HepG2 (cell line): ENCODE measurements around the gene TSHZ2.

ENCODE experiments used
- ATAD3A ChIP-seq: sonication (generic); formaldehyde crosslinking; IDR thresholded peaks from 2 replicates; pipeline ENCODE4 v1.4.0; 2020; ENCODE audit warnings: missing genetic modification reagents
- CHCHD3 ChIP-seq: sonication (generic); formaldehyde crosslinking; IDR thresholded peaks from 2 replicates; pipeline ENCODE4 v1.8.0; 2022; ENCODE audit warnings: mild to moderate bottlenecking, missing genetic modification reagents, moderate library complexity
- EEA1 ChIP-seq: sonication (generic); formaldehyde crosslinking; IDR thresholded peaks from 2 replicates; pipeline ENCODE4 v1.5.1; 2020; ENCODE audit warnings: mild to moderate bottlenecking, missing genetic modification reagents, borderline replicate concordance
- LBX2 ChIP-seq: sonication (generic); formaldehyde crosslinking; IDR thresholded peaks from 2 replicates; pipeline ENCODE4 v1.5.0; 2020; ENCODE audit warnings: missing genetic modification reagents, mild to moderate bottlenecking, borderline replicate concordance
- MED1 ChIP-seq: sonication (generic); formaldehyde crosslinking; IDR thresholded peaks from 2 replicates; pipeline ENCODE4 v1.4.0; 2020; ENCODE audit warnings: missing genetic modification reagents
- MYC ChIP-seq: sonication (generic); formaldehyde crosslinking; IDR thresholded peaks from 2 replicates; pipeline ENCODE4 v1.9.0; 2021; ENCODE audit warnings: missing genetic modification reagents, borderline replicate concordance
- NFRKB ChIP-seq: fragments of 450-650 bp; IDR thresholded peaks from 2 replicates; pipeline ENCODE4 v1.6.1; 2017
- SNRNP70 ChIP-seq: fragments of 200-400 bp; formaldehyde crosslinking; IDR thresholded peaks from 2 replicates; pipeline ENCODE4 v1.6.1; 2017; ENCODE audit warnings: mild to moderate bottlenecking, low read depth, low read length, moderate library complexity
- ZFX ChIP-seq: sonication (generic); formaldehyde crosslinking; IDR thresholded peaks from 2 replicates; pipeline ENCODE4 v1.4.0; 2020; ENCODE audit warnings: mild to moderate bottlenecking, low read depth, missing genetic modification reagents, moderate library complexity
- TF ChIP-seq, protein P1 (sequence below): sonication (generic); formaldehyde crosslinking; IDR thresholded peaks from 2 replicates; pipeline ENCODE4 v1.4.0; 2020; ENCODE audit warnings: missing genetic modification reagents

- TF ChIP-seq MYC (CRISPR knock-in tag) (no peak), SNRNP70 (no peak), MED1 (CRISPR knock-in tag) (no peak), NFRKB (no peak), CHCHD3 (CRISPR knock-in tag) (no peak), ZFX (no peak), ATAD3A (no peak), LBX2 (CRISPR knock-in tag) (no peak), EEA1 (CRISPR knock-in tag) (no peak)
- TF ChIP-seq, protein P1, sequence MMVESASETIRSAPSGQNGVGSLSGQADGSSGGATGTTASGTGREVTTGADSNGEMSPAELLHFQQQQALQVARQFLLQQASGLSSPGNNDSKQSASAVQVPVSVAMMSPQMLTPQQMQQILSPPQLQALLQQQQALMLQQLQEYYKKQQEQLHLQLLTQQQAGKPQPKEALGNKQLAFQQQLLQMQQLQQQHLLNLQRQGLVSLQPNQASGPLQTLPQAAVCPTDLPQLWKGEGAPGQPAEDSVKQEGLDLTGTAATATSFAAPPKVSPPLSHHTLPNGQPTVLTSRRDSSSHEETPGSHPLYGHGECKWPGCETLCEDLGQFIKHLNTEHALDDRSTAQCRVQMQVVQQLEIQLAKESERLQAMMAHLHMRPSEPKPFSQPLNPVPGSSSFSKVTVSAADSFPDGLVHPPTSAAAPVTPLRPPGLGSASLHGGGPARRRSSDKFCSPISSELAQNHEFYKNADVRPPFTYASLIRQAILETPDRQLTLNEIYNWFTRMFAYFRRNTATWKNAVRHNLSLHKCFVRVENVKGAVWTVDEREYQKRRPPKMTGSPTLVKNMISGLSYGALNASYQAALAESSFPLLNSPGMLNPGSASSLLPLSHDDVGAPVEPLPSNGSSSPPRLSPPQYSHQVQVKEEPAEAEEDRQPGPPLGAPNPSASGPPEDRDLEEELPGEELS = no peak
Measured at GRCh38 chr20:53354314-53354713, 382.2 kb downstream of the TSHZ2 start.
